NT2/D1 (cell line): ENCODE data around the gene TMEM63B.

Experiments
- SUZ12 ChIP-seq: IDR thresholded peaks from 2 replicates; pipeline ENCODE4 v1.6.1; 2011; ENCODE audit not compliant: insufficient read length, insufficient read depth; ENCODE audit errors: extremely low read depth
- ZNF274 ChIP-seq: IDR thresholded peaks from 2 replicates; pipeline ENCODE4 v1.6.1; 2011; ENCODE audit warnings: mild to moderate bottlenecking, low read depth, low read length

DNA sequence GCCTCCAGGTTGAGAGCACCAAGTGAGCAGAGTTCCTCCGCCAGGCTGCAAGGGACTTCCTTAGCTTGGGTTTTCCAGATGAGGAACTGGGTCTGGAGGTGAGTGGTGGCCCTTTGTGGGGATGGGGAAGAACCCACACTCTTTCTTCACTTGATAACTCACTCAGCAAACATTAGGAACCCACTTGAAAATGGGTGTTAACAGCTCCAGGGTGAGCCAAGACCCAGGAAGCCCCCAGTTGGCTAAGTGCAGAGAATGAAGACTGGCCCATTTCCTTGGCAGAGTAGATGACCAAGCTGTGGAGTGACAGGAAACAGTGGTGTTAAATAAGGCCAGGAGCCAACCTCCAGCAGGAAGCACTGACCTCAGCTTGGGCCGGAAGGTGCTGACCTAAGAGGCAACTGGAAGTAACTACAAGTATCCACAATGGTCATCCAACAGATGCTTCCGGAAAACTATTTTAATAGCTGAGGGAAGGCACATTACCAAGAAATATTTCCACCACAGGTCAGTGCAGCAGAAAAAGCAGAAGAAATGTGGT, 22.8 kb upstream of the TMEM63B start:
- TF ChIP-seq SUZ12, result no peak
- no peak for TF ChIP-seq ZNF274
